SW 1271 (cell line): ENCODE results near the gene CNPY1.
"Not testable (repeated sequence)": the region's sequence is repeated elsewhere in the genome, so short reads cannot be mapped to it uniquely, and the experiment has no call there.

Experiments used
- DNase-seq, 2 experiments: peaks; one replicate each; lab custom pipeline; 2025; lab: John Stamatoyannopoulos, UW

CNPY1 gene

GRCh38 chr7:155578016-155578415 lies 31.7 kb upstream of the CNPY1 start:
- no peak for DNase-seq

DNA sequence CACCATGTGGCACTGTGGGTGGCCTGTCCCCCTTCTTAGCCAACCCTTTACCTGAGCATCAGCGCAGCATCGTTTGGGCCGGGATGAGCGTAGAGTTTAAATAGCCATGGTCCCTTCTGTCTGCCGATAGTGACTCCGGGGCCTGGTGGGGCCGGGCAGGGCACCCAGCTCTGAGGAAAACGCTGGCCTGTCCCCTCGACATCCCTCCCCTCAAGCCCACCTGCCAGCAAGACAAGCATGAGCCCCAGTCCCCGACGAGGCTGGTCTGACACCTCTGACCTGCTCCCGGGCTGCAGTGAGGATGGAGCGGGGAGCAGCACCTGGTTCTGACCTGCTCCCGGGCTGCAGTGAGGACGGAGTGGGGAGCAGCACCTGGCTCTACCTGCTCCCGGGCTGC lies 31.1 kb upstream of the CNPY1 start:
- no peak for DNase-seq

DNA sequence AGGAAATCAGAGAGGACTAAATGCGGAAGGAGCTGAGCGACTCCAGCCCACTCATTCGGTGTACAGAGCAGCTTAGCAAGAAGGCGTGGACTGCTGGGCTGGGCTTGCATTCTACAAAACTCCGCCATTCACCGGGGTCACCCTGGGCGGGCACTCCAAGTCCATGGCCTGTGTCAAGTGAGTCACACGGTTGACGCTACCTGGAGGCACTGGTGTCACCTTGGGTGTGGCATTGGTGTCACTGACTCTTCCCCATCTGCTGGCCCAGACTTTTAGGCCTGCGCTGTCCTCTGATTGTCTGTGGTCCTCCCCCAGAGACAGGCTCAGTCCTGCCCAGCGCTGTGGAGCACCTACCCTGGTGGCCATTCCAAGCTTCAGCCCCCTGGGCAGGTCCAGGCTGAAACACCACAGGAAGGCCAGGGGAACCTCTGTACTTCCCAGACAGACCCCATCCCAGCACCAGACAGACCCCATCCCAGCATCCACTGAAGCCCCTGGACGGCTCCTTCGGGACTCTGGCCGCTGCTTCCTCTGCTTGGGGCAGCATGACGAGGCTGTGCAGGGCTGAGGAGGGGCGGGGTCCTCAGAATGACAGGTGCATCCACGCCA lies 30.6 kb upstream of the CNPY1 start:
- DNase-seq, result no peak

- DNase-seq, result no peak
Observed at GRCh38 chr7:155576416-155576815, 30.1 kb upstream of the CNPY1 start.

GRCh38 chr7:155574556-155575290 lies 28.4 kb upstream of the CNPY1 start:
- DNase-seq, result no peak

- no peak for DNase-seq
Observed at GRCh38 chr7:155571581-155572345, 25.4 kb upstream of the CNPY1 start.

GRCh38 chr7:155570991-155571390 lies 24.6 kb upstream of the CNPY1 start:
- no peak for DNase-seq

- no peak for DNase-seq
Observed at GRCh38 chr7:155570171-155570958, 24.0 kb upstream of the CNPY1 start.

- no peak for DNase-seq
Observed at GRCh38 chr7:155569681-155570080, 23.3 kb upstream of the CNPY1 start.

DNA sequence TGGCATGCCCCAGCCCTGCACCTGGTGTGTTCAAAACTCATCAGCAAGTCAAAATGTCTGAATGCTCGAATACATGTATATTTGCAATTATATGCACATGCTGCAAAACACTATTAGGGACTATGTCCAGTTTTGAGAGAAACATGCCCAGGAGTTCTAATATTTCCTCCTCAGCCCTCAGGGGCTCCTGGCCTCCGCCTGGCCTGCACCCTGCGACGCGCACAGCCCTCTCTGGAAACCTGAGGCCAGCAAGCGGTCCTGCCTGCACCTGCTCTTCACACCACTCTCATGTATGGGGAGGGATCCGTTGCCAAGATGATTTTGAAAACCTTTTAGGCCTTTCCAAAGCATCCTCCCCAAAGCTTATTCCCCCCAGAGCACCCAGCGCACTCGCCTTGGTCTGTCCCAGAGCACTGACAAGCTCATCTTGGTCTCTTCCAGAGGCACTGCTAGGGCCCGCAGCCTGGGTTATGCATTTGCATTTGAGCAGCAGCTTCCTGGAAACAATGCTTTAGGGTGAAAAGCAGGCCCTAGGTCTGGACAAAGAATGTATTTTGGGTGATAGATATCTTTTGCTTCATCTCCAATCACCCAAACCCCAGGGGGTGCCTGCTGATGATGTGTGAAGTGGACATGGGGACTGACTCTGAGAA lies 22.6 kb upstream of the CNPY1 start:
- no peak for DNase-seq

GRCh38 chr7:155568333-155568660 lies 21.9 kb upstream of the CNPY1 start:
- no peak for DNase-seq

GRCh38 chr7:155567646-155568332 lies 21.4 kb upstream of the CNPY1 start:
- no peak for DNase-seq

GRCh38 chr7:155566011-155566836 lies 19.9 kb upstream of the CNPY1 start:
- no peak for DNase-seq

- no peak for DNase-seq
Observed at GRCh38 chr7:155565596-155565995, 19.2 kb upstream of the CNPY1 start.

DNA sequence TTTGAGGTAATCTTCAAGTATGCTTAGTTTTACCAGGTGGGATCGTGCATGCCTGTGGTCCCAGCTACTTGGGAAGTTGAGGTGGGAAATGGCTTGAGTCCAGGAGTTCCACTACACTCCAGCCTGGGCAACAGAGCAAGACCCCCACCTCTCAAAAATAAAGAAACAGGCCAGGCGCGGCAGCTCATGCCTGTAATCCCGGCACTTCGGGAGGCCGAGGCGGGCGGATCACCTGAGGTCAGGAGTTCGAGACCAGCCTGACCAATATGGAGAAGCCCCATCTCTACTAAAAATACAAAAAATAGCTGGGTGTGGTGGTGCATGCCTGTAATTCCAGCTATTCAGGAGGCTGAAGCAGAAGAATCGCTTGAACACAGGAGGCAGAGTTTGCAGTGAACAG lies 16.6 kb upstream of the CNPY1 start:
- not testable (repeated sequence) for DNase-seq

DNA sequence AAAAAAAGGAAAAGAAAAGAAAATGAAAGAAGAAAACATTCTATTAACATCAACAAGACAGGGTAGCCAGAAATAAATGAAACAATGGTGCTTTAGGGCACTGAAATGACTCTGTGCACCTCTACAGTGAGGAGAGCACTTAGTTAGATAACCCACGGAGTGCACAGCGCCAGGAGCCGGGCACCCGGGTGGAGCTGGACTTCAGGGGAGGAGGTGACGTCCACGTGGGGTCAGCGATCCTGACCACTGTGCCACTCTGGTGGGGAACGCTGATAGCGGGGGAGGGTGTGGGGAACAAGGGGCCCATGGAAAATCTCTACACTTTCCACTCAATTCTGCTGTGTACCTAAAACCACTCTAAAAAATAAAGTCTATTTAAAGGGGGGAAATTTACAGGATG lies 15.7 kb upstream of the CNPY1 start:
- DNase-seq, result no peak

GRCh38 chr7:155560982-155561686 lies 14.8 kb upstream of the CNPY1 start:
- no peak for DNase-seq

GRCh38 chr7:155560196-155560885 lies 14.0 kb upstream of the CNPY1 start:
- no peak for DNase-seq

DNA sequence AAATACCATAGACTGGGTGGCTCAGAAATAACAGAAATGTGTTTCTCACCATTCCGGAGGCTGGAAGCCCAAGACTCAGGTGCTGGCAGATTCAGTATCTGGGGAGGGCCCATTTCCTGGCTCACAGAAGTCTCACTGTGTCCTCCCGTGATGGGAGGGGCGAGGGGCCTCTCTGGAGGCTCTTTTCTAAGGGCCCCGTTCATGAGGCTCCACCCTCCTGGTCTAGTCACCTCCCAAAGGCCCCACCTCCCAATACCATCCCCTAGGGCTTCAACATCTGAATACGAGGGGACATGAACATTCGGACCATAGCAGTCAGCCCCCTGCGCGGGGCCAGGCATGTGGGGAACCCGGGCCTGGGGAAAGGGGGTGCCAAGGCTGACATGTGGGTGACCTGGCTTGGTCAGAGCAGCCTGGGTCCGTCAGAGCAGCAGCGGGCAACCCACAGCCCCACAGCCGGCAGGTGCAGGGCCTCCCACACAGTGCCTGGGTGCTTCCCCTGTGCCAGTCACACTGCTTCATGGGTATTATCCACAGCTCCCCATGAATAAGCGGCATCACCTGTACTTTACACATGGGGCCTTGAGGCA lies 13.3 kb upstream of the CNPY1 start:
- no peak for DNase-seq
